Cortex of kidney (tissue), 1 donor: Measurements from ENCODE around the gene SCN2A.
"Not testable (repeated sequence)": the region's sequence is repeated elsewhere in the genome, so short reads cannot be mapped to it uniquely, and the experiment has no call there.

Source experiments
- DNase-seq: peaks from one replicate; lab custom pipeline; 2025; lab: John Stamatoyannopoulos, UW

SCN2A gene

DNA sequence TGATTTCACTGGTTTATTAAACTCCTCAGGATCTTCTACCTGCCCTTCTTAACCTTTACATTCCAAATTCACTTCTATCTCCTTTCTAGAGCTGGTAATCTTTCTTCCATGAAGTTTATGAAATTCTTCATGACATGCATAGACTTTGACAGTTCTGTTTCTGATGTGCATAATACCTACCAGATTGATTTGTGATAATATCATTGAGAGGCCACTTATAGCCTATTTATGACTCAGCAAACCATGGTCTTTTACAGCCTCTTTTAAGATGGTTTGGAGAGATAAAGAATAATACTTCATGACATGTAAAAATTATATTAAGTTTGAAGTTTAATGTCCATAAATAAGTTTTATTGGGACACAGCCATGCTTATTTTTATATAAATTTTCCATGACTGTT lies 14.0 kb downstream of the SCN2A start:
- DNase-seq, result no peak

DNA sequence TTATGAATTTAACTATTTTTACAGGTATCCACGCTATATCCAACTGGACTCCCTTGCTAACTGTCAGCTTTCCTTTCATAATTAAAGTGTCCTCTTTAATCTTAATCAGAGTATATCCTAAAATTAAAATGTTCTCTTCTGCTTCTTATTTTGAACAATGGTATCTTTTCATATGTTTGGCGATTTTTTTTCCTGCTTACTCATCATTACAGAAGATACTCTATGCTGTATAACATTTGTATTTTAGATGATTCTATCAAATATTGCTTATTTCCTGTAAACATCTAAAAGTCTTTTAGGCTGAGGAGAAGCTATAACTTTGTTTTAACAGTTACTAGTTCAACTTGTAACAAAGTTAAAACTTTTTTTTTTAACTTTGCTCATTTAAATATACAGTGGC lies 17.4 kb downstream of the SCN2A start:
- DNase-seq, result no peak

DNA sequence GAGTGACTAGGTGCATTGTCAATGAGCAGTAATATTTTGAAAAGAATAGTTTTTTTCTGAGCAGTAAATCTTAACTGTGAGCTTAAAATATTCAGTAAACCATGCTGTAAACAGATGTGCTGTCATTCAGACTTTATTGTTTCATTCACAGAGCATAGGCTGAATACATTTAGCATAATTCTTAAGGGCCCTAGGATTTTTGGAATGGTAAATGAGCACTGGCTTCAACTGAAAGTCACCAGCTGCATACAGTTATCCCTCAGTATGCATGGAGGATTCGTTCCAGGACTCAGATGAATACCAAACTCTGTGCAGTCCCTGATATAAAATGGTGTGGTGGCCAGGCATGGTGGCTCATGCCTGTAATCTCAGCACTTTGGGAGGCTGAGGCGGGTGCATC lies 21.1 kb downstream of the SCN2A start:
- not testable (repeated sequence) for DNase-seq

DNA sequence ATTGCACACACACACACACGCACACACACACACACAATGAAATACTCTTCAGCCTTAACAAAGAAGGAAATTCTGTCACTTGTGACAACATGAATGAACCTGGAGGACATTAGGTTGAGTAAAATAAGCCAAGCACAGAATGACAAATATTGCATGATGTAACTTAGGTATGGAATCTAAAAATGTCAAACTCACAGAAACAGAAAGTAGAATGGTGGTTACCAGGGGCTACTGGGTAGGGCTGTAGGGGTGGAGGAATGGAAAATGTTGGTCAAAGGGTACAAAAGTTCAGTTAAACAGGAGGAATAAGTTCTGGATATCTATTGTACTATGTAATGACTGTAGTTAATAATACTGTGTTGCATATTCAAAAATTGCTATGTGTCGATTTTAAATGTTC lies 29.5 kb downstream of the SCN2A start:
- no peak for DNase-seq

DNA sequence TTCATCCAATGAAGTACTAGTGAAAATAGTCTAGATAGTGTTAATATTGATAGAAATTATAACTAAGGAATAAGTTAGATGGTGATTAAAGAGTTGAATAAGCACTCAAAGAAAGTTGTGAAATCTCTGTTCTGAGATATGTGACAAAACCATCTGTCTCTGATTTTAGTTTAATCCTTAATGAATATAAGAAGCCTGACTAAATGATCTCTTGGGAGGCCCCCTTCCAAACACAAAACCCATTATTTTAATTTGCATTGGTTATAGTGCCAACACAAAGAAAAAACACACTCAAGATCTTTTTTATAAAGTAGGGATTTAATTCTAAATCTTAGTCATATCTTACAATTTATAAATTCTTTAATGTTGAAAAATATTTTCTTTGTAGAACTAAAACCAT lies 34.0 kb downstream of the SCN2A start:
- DNase-seq, result no peak

DNA sequence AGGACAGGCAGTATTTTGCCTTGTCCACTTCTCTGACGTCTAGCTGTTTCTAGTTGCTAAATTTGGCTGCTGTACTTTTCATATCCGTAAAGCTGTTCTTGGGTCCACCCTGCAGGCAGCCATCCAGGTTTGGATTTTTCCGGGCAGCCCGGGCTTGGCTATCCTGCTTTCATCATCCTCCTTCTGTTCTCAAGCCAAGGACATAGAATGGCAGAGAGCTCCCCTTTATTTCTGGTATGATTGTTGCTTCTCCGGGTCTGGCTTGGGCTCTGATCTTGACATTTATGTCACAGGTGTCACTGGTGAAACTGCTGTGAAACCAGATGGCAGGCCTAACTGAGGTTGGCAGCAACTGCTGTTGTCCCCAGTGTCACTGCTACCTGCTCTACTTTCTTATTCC lies 35.5 kb downstream of the SCN2A start:
- no peak for DNase-seq

DNA sequence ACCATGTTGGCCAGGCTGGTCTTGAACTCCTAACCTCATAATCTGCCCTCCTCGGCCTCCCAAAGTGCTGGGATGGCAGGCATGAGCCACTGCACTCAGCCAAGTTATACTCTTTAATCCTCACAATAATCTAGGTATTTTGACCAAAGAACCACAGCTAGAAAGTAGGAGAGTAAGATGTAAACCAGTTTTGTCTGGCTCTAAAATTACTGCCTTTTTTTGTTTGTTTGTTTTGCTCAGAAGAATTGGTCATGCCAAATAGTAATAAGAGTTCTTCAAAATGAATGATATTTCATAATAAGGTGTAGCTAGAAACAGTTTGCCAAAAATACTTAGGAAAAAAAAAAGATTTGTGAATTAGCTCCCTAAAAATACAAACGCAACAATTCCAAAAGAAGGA lies 36.7 kb downstream of the SCN2A start:
- DNase-seq, result no peak

DNA sequence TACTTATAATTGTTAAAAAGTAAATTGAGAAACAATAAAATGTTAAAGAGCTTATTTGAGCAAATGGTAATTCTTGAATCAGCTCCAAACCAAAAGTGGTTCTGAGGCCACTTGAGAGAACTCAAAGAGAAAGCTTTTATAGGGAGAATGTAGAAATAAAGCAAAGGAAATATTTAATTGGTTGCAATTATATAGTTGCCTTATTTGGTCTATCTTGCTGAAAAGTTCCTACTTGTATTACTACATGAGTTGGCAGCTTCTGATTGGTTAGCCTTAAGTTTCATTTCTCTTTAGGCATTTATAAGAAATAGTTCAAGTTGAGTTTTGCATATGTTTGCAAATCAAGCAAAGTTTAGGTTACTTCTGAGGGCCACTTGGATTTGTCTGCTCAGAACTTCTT lies 38.1 kb downstream of the SCN2A start:
- no peak for DNase-seq

DNA sequence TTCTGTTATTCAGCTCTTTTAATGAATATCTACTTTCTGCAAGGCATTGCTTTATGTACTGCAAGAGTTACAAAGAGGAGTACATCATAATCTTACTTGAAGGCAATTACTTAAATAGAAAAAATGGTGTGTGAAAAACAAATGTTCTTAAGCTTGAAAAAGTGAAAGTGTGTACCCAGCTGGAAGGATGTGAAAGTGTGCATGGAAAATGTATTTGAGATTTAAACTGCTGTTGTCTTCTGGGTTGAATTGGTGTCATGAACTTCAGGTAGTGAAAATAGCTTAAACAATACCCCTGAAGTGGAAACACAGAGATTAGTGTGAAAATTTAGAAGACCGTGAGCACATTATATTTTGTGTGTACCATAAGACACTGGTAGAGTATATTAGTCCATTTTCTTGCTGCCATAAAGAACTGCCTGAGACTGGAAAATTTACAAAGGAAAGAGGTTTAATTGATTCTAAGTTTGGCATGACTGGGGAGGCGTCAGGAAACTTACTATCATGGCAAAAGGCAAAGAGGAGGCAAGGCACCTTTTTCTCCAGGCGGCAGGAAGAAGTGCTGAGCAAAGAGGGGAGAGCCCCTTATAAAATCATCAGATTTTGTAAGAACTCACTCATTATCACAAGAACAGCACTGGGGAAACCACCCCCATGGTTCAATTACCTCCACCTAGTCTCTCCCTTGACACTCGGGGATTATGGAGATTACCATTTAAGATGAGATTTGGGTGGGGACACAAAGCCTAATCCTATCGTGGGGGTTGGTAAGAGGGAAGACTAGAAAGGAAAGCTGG lies 38.8 kb downstream of the SCN2A start:
- DNase-seq, result no peak

DNA sequence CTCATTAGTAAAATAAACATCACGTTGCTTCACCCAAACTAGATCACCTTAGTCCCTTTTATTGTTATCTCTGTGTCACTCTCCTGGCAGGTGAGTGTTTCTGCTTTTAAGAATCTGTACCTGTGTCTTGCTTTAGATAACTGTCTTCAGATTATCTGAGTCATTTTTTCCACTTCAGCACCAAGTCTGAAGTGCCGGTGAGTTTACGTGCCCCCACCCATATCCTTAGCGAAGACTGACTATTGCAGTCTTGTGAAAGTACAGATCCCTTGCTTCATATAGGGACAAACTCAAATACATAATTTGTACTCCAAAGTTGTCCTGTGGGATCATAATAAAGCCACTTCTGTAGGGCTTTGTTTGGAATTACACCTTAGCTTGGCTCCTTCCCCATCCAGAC lies 41.1 kb downstream of the SCN2A start:
- DNase-seq, result no peak

DNA sequence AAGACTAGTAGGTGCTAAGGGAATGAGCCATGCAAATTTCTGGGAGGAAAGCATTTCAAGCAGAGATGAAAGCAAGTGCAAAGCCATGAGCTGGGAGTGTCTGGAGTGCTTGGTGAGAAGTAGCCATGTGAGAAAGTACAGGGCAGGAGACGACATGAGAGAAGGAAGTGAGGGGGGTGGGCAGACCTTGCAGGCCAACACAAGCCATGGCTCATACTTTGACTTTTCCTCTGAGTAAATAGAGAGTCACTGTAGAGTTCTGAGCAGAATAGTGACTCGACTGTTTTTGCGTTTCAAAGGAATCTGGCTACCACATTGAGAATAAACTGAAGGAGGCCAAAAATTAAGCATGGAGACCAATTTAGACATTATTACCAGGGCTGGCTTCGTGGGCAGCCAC lies 42.2 kb downstream of the SCN2A start:
- DNase-seq, result no peak

DNA sequence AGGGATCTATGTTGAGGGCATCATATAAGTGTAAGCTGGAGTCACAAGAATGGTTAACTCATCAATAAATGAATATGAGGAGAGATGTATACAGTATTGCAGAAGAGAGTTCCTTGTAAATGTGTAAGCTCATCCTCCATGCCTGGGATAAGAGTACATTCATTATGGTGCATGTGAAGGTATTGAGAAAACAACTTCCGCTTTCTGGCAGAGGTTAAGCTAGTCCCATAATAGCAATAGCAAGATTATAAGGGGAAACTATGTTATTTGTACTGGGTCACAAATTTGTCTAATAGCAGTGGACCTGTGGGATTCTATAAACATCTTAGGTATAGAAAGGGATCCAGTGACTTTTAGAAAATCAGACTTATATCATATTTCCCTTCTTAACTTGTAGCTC lies 44.1 kb downstream of the SCN2A start:
- DNase-seq, result no peak

DNA sequence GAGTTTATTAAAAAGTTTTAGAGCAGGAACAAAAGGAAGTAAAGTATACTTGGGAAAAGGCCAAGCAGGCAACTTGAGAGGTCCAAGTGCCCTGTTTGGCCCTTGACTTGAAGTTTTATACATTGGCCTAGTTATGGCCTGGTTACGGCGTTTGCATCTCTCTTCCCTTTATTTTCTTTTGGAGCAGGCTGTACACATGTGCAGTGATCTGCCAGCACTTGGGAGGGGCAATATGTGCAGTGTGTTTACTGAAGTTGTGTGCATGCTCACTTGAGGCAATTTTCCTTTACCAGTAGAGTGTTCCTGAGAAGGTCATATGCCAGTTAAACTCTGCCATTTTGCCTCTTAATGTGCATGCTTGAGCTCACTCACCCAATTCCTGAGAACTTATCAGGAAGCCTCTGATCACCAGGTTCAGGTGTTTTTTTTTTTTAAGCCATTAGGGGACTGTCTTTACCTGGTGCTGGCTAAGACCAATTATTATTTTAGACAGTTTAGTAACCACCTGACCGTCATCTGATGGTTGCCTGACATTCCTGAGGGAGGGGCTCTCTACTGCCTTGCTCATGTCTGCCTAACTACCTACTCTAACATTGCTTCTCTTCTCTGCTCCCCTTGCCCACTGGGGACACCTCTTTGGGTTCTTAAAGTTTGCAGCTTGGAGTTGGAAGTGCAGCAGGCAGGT lies 48.0 kb downstream of the SCN2A start:
- no peak for DNase-seq

DNA sequence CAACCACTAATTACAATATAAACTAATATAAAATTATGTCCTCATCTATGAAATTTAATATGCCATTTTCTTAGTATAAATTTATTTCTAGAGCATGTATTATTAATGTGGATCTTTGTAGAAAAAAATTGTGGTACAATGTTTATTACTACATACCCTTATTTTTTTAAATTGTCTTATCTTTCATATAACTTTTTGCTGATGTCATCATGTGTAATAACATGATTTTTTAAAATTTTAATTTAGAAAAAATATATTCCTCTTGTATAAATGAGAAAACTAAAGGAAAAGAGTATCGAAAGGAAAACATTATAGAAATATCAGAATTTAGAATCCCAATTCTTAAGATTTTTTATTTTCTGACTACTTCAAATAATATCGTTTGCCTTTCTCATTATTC lies 49.9 kb downstream of the SCN2A start:
- DNase-seq, result no peak

DNA sequence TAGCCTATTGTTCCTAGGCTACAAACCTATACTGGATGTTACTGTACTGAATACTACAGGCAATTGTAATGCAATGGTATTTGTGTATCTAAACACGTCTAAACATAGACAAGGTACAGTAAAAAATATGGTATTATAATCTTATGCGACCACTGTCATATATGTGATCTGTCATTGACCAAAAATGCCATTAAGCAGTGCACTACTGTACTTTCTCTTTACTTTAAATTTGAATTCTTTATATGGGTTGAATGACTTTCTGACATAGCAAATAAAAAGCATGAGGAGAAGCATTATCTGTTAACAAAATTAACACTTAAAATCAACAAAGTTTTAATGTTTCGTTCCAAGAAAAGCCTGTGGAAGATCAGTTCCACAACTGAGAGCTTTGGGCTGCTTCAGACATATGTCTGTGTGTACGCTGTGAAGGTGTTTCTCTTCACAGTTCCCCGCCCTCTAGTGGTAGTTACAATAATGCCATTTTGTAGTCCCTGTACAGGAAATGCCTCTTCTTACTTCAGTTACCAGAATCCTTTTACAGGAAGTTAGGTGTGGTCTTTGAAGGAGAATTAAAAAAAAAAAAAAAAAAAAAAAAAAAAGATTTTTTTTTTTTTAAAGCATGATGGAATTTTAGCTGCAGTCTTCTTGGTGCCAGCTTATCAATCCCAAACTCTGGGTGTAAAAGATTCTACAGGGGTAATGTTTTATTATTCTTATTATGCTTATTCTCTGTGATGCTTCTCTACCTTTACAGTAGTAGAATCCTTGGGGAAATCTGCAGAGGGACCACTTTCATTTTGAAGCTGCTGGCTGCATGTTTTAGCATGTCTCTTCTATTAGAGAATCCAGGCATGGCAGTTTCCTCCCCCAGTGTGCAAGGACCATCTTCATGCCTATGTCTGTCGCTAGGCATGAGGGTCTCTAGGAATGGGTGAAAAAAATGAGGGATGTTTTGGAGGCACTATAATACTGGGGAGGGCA lies 54.5 kb downstream of the SCN2A start:
- DNase-seq, result no peak

DNA sequence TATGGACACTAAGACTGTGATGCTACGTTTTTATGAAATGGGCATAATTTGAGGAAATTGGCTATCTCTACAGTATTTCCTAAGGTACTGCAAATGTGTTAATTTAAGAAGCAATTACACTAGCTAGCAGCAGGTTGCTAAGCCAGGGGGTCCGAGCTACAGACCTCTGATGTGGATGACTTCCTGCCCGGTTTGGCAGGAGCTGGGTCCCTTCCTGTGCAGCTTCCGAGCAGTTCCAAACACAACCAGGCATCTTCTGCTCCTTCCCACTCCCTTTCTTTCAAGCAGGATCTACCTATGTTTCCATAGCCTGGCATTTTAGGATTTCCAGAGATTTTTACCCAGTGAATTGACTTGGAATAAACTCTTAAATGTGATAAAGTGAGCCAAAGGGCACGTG lies 55.7 kb downstream of the SCN2A start:
- DNase-seq, result no peak

DNA sequence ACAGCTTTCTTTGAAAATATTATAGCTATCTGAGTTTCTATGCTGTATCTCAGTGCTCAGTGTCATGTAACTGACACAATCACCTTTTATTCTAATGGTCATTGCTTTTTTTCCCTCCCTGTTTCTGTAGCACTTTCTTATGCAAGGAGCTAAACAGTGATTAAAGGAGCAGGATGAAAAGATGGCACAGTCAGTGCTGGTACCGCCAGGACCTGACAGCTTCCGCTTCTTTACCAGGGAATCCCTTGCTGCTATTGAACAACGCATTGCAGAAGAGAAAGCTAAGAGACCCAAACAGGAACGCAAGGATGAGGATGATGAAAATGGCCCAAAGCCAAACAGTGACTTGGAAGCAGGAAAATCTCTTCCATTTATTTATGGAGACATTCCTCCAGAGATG lies 56.4 kb downstream of the SCN2A start:
- DNase-seq, result no peak

DNA sequence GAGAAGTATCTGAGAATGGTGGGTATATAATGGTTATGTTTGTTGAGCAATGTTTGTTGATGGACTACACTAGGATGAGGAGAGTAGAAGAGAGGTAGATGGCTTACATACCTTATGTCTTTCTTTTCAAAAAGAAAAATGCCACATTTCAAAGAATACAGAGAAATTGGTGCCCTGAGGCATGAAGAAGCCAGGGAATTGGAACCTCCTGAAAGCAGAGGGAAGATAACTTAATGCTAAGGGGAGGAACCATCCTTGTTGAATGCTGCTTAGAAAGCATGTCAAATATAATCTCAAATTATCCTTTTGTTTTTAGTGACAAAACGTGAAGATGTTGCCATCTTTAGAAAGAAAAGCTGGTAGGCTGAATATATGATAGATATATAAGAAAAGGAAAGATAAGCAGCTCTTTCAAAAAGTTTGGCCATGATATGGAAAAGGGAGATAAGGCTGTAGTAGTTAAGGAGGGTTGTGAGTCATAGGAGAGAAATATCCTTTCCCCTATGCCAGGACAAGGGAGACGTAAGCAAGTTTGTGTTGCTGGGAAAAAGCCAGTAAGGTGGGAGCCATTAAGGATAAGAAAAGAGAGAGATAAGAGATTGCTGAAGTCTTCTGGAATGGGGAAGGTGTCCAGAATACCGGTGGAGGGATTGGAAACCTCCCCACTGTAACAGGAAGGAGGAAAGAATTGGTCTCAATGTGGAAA lies 66.3 kb downstream of the SCN2A start:
- DNase-seq, result no peak

DNA sequence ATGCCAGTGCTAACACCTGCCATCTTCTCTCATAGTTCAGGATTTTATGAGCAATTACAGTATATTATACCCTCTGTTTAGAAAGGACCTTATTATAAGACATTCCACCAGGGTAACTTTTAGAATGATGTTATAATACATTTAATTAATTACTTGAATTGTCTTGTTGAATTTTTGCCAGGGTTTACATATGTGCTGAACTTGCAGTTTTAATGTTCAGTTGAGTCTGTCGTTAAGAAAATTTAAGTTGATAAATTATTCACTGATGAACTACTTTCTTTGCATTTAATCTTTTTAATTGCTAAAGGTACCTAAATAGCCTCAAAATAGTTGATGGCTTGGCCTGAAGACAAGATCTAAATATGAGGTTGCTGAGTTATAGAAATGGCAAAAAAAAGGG lies 68.1 kb downstream of the SCN2A start:
- DNase-seq, result no peak

DNA sequence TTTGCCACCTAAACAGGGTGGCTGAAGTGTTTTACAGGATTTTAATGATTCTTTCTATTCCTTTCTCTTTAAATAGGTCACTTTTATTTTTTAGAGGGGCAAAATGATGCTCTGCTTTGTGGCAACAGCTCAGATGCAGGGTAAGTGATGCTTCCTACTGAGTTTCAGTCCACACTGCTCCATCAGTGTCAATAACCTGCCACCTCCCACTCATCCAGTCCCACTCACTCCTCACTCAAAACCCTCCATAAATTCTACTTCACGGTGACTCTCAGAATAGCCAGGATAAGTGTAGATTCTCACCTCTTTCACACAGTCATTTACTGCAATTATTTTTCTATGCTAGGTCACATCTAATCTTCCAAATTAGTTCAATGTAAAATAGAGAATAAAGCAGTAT lies 72.7 kb downstream of the SCN2A start:
- DNase-seq, result no peak

DNA sequence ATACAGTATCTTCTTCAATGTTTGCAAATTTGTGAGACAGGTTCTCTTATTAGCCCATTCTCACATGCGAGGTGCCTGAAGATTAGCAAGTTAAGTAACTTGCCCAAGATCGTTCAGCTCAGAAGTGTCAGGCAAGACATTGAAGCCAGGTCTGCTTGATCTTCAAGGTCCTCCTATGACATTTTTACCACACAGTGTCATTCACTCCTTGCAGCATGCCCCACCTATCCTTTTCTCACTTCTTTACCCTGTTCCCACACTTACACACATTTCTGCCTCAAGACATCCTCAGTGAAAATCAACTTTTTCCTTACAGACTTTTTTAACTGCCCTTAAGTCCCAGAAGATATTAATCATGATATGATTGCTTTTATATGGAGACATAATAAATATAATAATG lies 73.8 kb downstream of the SCN2A start:
- no peak for DNase-seq

DNA sequence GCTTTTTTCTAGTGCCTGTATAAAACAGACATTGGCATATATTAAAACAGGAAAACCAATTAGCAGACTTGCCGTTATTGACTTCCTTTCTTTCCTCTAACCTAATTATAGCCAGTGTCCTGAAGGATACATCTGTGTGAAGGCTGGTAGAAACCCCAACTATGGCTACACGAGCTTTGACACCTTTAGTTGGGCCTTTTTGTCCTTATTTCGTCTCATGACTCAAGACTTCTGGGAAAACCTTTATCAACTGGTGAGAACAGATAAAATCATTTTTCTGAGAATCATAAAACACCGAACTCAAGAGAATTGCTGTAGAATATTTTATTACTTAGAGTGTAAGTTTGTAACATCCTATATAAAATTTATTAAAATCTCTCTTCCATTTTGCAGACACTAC lies 74.3 kb downstream of the SCN2A start:
- no peak for DNase-seq
